Hypothalamus (tissue), 51 donors: ENCODE measurements around the gene RENBP.
A peak's percentile ranks its signal among the peaks of the same experiment; 100 is the strongest.

Experiments
- DNase-seq, 51 donors: peaks; one replicate each; lab custom pipeline; 2025; lab: John Stamatoyannopoulos, UW

The RENBP gene

GRCh38 chrX:153903991-153904957 is 40.2 kb downstream of the RENBP start, which contains the start of gene AVPR2:
Gene AVPR2 (plus strand): TSS chrX:153904673. CDS start chrX:153905146, 473 bp downstream.
- no peak for DNase-seq

- DNase-seq: no peak
These were observed 41.0 kb downstream of the RENBP start for GRCh38 chrX:153903238-153903980.

GRCh38 chrX:153902385-153902784 is 42.1 kb downstream of the RENBP start:
- no peak for DNase-seq

GRCh38 chrX:153901753-153902140 is 42.7 kb downstream of the RENBP start:
- DNase-seq: no peak

- DNase-seq: peak in 1 of 51 donors; percentile 16
These were observed 43.4 kb downstream of the RENBP start for GRCh38 chrX:153900831-153901752.

- DNase-seq: no peak
These were observed 46.5 kb downstream of the RENBP start for GRCh38 chrX:153897899-153898298.

GRCh38 chrX:153889123-153889522 is 55.3 kb downstream of the RENBP start:
- DNase-seq: no peak

- no peak for DNase-seq
These were observed 56.1 kb downstream of the RENBP start for GRCh38 chrX:153888344-153888743.

- DNase-seq: no peak
These were observed 57.1 kb downstream of the RENBP start for GRCh38 chrX:153887385-153887784.

GRCh38 chrX:153886915-153887314 is 57.5 kb downstream of the RENBP start:
- DNase-seq: no peak

GRCh38 chrX:153885968-153886903 is 58.2 kb downstream of the RENBP start, which contains the start of gene L1CAM:
Gene L1CAM (minus strand): TSS chrX:153886173. CDS start chrX:153875836, 10,337 bp downstream.
- DNase-seq: no peak
